GM19452 (cell line): ENCODE data around the gene ANO2.

Experiments used
- ATAC-seq: cut with Tn5 transposase; IDR thresholded peaks from one replicate; pipeline ENCODE4 v1.9.1; 2021; ENCODE audit not compliant: unreplicated experiment

ANO2 gene

GRCh38 chr12:5964913-5965900, 20.1 kb upstream of the ANO2 start:
- no peak for ATAC-seq

- no peak for ATAC-seq
These were observed 18.5 kb upstream of the ANO2 start for GRCh38 chr12:5963515-5963914.

- no peak for ATAC-seq
These were observed 15.7 kb upstream of the ANO2 start for GRCh38 chr12:5960783-5961182.

- ATAC-seq, result no peak
These were observed 11.9 kb upstream of the ANO2 start for GRCh38 chr12:5956987-5957386.

GRCh38 chr12:5954661-5955060, 9.6 kb upstream of the ANO2 start:
- ATAC-seq, result no peak

- no peak for ATAC-seq
These were observed 9.0 kb upstream of the ANO2 start for GRCh38 chr12:5953835-5954586.

GRCh38 chr12:5952031-5952430, 7.0 kb upstream of the ANO2 start:
- ATAC-seq, result no peak

GRCh38 chr12:5948696-5949095, 3.6 kb upstream of the ANO2 start:
- no peak for ATAC-seq

- no peak for ATAC-seq
These were observed 1.9 kb upstream of the ANO2 start for GRCh38 chr12:5947006-5947405.

- ATAC-seq, result no peak
These were observed 1.3 kb upstream of the ANO2 start for GRCh38 chr12:5946388-5946787.

- ATAC-seq, result no peak
These were observed 380 bp downstream of the ANO2 start for GRCh38 chr12:5944688-5945070.

- no peak for ATAC-seq
These were observed 1.0 kb downstream of the ANO2 start for GRCh38 chr12:5944053-5944452.

- no peak for ATAC-seq
These were observed 3.2 kb downstream of the ANO2 start for GRCh38 chr12:5941907-5942306.

GRCh38 chr12:5927732-5928516, 17.1 kb downstream of the ANO2 start:
- no peak for ATAC-seq

GRCh38 chr12:5925646-5926045, 19.4 kb downstream of the ANO2 start:
- no peak for ATAC-seq

GRCh38 chr12:5924342-5924741, 20.7 kb downstream of the ANO2 start:
- no peak for ATAC-seq

GRCh38 chr12:5923751-5924150, 21.3 kb downstream of the ANO2 start:
- no peak for ATAC-seq

- no peak for ATAC-seq
These were observed 21.9 kb downstream of the ANO2 start for GRCh38 chr12:5923043-5923605.

- no peak for ATAC-seq
These were observed 22.8 kb downstream of the ANO2 start for GRCh38 chr12:5921966-5922899.
